ENCODE measurements around the gene TSPAN5.

DNA sequence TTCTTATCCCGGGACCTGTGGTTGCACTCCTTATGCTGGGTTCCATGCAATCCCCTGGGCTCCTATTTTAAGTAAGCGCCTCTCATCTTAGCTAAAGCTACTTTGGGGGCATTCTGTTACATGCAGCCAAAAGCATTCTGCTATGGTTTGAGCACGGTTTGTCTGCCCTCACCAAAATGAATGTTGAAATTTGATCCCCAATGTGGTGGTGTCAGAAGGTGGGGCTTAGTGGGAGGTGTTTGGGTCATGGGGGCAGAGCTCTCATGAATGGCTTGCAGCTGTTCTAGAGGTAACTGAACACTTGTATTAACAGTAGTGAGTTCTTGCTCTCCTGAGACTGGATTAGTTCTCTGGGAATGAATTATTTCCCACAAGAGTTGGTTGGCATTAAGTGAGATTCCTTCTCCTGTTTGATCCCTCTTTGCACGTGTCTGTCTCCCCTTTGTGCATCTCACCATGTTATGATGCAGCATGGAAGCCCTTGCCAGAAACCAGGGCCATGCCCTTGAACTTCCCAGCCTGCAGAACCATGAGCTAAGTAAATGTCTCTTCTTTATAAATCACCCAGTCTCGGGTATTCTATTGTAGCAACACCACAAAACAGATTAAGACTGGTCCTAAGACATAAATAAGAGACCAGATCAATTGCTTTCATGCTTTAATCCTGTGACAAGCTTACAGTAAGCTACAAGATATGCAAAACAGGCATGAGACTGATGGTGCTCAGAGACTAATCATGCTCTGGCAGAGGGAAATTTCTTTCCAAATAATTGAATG lies 141.8 kb downstream of the TSPAN5 start:
- TF ChIP-seq, protein P1, sequence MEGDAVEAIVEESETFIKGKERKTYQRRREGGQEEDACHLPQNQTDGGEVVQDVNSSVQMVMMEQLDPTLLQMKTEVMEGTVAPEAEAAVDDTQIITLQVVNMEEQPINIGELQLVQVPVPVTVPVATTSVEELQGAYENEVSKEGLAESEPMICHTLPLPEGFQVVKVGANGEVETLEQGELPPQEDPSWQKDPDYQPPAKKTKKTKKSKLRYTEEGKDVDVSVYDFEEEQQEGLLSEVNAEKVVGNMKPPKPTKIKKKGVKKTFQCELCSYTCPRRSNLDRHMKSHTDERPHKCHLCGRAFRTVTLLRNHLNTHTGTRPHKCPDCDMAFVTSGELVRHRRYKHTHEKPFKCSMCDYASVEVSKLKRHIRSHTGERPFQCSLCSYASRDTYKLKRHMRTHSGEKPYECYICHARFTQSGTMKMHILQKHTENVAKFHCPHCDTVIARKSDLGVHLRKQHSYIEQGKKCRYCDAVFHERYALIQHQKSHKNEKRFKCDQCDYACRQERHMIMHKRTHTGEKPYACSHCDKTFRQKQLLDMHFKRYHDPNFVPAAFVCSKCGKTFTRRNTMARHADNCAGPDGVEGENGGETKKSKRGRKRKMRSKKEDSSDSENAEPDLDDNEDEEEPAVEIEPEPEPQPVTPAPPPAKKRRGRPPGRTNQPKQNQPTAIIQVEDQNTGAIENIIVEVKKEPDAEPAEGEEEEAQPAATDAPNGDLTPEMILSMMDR (IDR thresholded peaks at IDR 0.05; ENCODE audit: insufficient read depth, low read length, poor library complexity, severe bottlenecking), result no peak
- no peak for TF ChIP-seq EZH2phosphoT487 (conservative IDR thresholded peaks at IDR 0.05; ENCODE audit: low read length)

Measured in SU-DHL-6 (cell line).